NT2/D1 (cell line): Measurements from ENCODE around the gene SLC12A1.

Experiments used
- SUZ12 ChIP-seq: IDR thresholded peaks from 2 replicates; pipeline ENCODE4 v1.6.1; 2011; ENCODE audit not compliant: insufficient read length, insufficient read depth; ENCODE audit errors: extremely low read depth
- YY1 ChIP-seq: IDR thresholded peaks from 2 replicates; pipeline ENCODE4 v1.6.1; 2011; ENCODE audit not compliant: insufficient read length, insufficient read depth

DNA sequence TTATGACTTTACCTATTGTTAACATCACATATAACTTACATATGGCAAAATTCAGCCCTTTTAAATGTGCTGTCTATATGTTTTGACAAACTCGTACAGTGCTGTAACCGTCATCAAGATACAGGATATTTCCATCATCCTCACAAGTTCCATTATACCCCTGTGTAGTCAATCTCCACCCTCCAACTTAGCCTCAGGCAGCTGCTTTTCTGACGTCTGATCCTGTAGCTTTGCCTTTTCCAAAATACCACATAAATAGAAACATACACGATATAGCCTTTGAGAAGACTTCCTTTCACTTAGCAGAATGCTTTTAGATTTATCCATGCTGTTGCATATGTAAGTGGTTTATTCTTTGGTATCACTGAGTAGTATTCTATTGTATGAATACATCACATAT is 47.1 kb downstream of the SLC12A1 start:
- TF ChIP-seq YY1, result no peak
- no peak for TF ChIP-seq SUZ12
